IPS-15b (cell line): ENCODE data around the gene BTBD10.

Experiments used
- H3K27me3 ChIP-seq: one replicate; pipeline ENCODE4 v1.6.1; 2013; ENCODE audit warnings: low read length; ENCODE audit not compliant: control insufficient read depth, insufficient read depth
- H3K36me3 ChIP-seq: one replicate; pipeline ENCODE4 v1.6.1; 2013; ENCODE audit warnings: low read length; ENCODE audit not compliant: control insufficient read depth, insufficient read depth
- H3K4me1 ChIP-seq: one replicate; pipeline ENCODE4 v1.6.1; 2013; ENCODE audit warnings: mild to moderate bottlenecking, low read length; ENCODE audit not compliant: control insufficient read depth, insufficient read depth
- H3K4me3 ChIP-seq: one replicate; pipeline ENCODE4 v1.5.1; 2013; ENCODE audit warnings: low read depth, low read length
- H3K9ac ChIP-seq: one replicate; pipeline ENCODE4 v1.6.1; 2013; ENCODE audit warnings: low read depth, mild to moderate bottlenecking, low read length
- H3K9me3 ChIP-seq: one replicate; pipeline ENCODE4 v1.6.1; 2013; ENCODE audit warnings: mild to moderate bottlenecking, low read length; ENCODE audit not compliant: control insufficient read depth, insufficient read depth

Gene BTBD10

GRCh38 chr11:13462901-13463778, at the start of gene BTBD10:
Gene BTBD10 (minus strand): TSS chr11:13463222. CDS start chr11:13445124, 18,098 bp downstream.
- Histone ChIP-seq H3K4me3 (peak within 1 kb of the TSS; percentile 98), H3K27me3 (no peaks in the 10 kb centered on the region), H3K36me3 (no peaks in the 10 kb centered on the region), H3K4me1 (peaks cover 2% of the 10 kb centered on the region), H3K9me3 (no peaks in the 10 kb centered on the region), H3K9ac (peak within 1 kb of the TSS; percentile 81)

- H3K36me3 ChIP-seq: no peaks in the 10 kb centered on the region
- H3K9me3 ChIP-seq: no peaks in the 10 kb centered on the region
- no peaks in the 10 kb centered on the region for H3K27me3 ChIP-seq
- H3K4me3 ChIP-seq: no peak overlapping the region
- no peaks in the 10 kb centered on the region for H3K4me1 ChIP-seq
- no peak overlapping the region for H3K9ac ChIP-seq
Measured at GRCh38 chr11:13503393-13503792, 40.4 kb upstream of the BTBD10 start.

- Histone ChIP-seq H3K36me3 (no peaks in the 10 kb centered on the region), H3K4me1 (no peaks in the 10 kb centered on the region), H3K27me3 (no peaks in the 10 kb centered on the region), H3K9me3 (no peaks in the 10 kb centered on the region), H3K4me3 (no peak overlapping the region), H3K9ac (no peak overlapping the region)
Measured at GRCh38 chr11:13502492-13502891, 39.5 kb upstream of the BTBD10 start.

- no peaks in the 10 kb centered on the region for H3K36me3 ChIP-seq
- no peaks in the 10 kb centered on the region for H3K9me3 ChIP-seq
- no peak within 1 kb of the TSS for H3K9ac ChIP-seq
- no peaks in the 10 kb centered on the region for H3K4me1 ChIP-seq
- no peaks in the 10 kb centered on the region for H3K27me3 ChIP-seq
- H3K4me3 ChIP-seq: no peak within 1 kb of the TSS
Measured at GRCh38 chr11:13495929-13496328, 32.9 kb upstream of the BTBD10 start, which contains the start of gene PTH. Gene PTH (minus strand): TSS chr11:13495997. CDS start chr11:13492855, 3,142 bp downstream.

- no peaks in the 10 kb centered on the region for H3K4me1 ChIP-seq
- H3K36me3 ChIP-seq: no peaks in the 10 kb centered on the region
- no peak overlapping the region for H3K9ac ChIP-seq
- no peaks in the 10 kb centered on the region for H3K27me3 ChIP-seq
- H3K4me3 ChIP-seq: no peak overlapping the region
- H3K9me3 ChIP-seq: no peaks in the 10 kb centered on the region
Measured at GRCh38 chr11:13494051-13494450, 31.0 kb upstream of the BTBD10 start.

GRCh38 chr11:13487661-13488030, 24.6 kb upstream of the BTBD10 start:
- H3K36me3 ChIP-seq: no peaks in the 10 kb centered on the region
- H3K4me3 ChIP-seq: peak overlapping the region; percentile 75
- no peaks in the 10 kb centered on the region for H3K9me3 ChIP-seq
- no peaks in the 10 kb centered on the region for H3K27me3 ChIP-seq
- peak overlapping the region; percentile 60 for H3K9ac ChIP-seq
- peaks cover 2% of the 10 kb centered on the region for H3K4me1 ChIP-seq

GRCh38 chr11:13486926-13487660, 24.1 kb upstream of the BTBD10 start:
- no peaks in the 10 kb centered on the region for H3K27me3 ChIP-seq
- H3K36me3 ChIP-seq: no peaks in the 10 kb centered on the region
- H3K9me3 ChIP-seq: no peaks in the 10 kb centered on the region
- H3K4me1 ChIP-seq: peaks cover 2% of the 10 kb centered on the region
- peak overlapping the region; percentile 75 for H3K4me3 ChIP-seq
- peak overlapping the region; percentile 60 for H3K9ac ChIP-seq

- no peak overlapping the region for H3K4me3 ChIP-seq
- H3K9ac ChIP-seq: no peak overlapping the region
- no peaks in the 10 kb centered on the region for H3K4me1 ChIP-seq
Measured at GRCh38 chr11:13480198-13480597, 17.2 kb upstream of the BTBD10 start.

GRCh38 chr11:13479688-13480087, 16.7 kb upstream of the BTBD10 start:
- no peaks in the 10 kb centered on the region for H3K4me1 ChIP-seq
- no peaks in the 10 kb centered on the region for H3K27me3 ChIP-seq
- no peak overlapping the region for H3K9ac ChIP-seq
- H3K9me3 ChIP-seq: no peaks in the 10 kb centered on the region
- no peaks in the 10 kb centered on the region for H3K36me3 ChIP-seq
- H3K4me3 ChIP-seq: no peak overlapping the region

More at GRCh38 chr11:13480198-13480597, 17.2 kb upstream of the BTBD10 start:
- no peaks in the 10 kb centered on the region for H3K36me3 ChIP-seq
- H3K9me3 ChIP-seq: no peaks in the 10 kb centered on the region
- H3K27me3 ChIP-seq: no peaks in the 10 kb centered on the region

- Histone ChIP-seq H3K9ac (no peak overlapping the region), H3K36me3 (no peaks in the 10 kb centered on the region), H3K4me3 (no peak overlapping the region), H3K9me3 (no peaks in the 10 kb centered on the region), H3K4me1 (peaks cover 8% of the 10 kb centered on the region), H3K27me3 (no peaks in the 10 kb centered on the region)
Measured at GRCh38 chr11:13475091-13475490, 12.1 kb upstream of the BTBD10 start.

GRCh38 chr11:13473013-13473722, 10.1 kb upstream of the BTBD10 start:
- Histone ChIP-seq H3K9me3 (no peaks in the 10 kb centered on the region), H3K9ac (no peak overlapping the region), H3K27me3 (no peaks in the 10 kb centered on the region), H3K4me1 (peaks cover 8% of the 10 kb centered on the region), H3K4me3 (no peak overlapping the region), H3K36me3 (no peaks in the 10 kb centered on the region)
